ENCODE measurements around the gene PNN.

DNA sequence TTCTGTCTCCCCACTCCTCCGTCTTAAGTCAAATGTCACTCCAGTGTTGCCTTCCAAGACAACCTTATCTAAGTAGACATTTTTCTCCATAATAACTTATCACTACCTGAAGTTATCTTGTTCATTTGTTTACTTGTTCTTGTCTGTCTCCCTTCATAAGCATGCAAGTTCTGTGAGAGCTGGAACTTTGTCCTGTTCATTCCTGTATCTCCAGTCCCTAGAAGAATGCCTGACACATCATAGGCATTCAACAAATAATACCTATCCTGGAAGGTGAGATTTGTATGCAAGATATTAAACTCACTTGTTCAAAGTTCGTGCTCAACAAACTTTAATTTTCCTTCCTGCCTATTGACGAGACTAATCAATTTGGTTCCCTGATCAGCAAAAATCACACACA lies 53.0 kb downstream of the PNN start:
- TF ChIP-seq, protein P1, sequence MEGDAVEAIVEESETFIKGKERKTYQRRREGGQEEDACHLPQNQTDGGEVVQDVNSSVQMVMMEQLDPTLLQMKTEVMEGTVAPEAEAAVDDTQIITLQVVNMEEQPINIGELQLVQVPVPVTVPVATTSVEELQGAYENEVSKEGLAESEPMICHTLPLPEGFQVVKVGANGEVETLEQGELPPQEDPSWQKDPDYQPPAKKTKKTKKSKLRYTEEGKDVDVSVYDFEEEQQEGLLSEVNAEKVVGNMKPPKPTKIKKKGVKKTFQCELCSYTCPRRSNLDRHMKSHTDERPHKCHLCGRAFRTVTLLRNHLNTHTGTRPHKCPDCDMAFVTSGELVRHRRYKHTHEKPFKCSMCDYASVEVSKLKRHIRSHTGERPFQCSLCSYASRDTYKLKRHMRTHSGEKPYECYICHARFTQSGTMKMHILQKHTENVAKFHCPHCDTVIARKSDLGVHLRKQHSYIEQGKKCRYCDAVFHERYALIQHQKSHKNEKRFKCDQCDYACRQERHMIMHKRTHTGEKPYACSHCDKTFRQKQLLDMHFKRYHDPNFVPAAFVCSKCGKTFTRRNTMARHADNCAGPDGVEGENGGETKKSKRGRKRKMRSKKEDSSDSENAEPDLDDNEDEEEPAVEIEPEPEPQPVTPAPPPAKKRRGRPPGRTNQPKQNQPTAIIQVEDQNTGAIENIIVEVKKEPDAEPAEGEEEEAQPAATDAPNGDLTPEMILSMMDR (IDR thresholded peaks at IDR 0.05; ENCODE audit: poor library complexity, severe bottlenecking), result no peak
- no peak for TF ChIP-seq RAD21 (conservative IDR thresholded peaks at IDR 0.05)
- TF ChIP-seq EZH2 (IDR thresholded peaks at IDR 0.05; ENCODE audit: borderline replicate concordance, insufficient read depth, low read length, poor library complexity, severe bottlenecking), result no peak
- TF ChIP-seq TAF1 (IDR thresholded peaks at IDR 0.05; ENCODE audit: low read depth), result no peak
- TF ChIP-seq EP300 (conservative IDR thresholded peaks at IDR 0.05; ENCODE audit: poor library complexity, severe bottlenecking), result no peak
- TF ChIP-seq, protein P2, sequence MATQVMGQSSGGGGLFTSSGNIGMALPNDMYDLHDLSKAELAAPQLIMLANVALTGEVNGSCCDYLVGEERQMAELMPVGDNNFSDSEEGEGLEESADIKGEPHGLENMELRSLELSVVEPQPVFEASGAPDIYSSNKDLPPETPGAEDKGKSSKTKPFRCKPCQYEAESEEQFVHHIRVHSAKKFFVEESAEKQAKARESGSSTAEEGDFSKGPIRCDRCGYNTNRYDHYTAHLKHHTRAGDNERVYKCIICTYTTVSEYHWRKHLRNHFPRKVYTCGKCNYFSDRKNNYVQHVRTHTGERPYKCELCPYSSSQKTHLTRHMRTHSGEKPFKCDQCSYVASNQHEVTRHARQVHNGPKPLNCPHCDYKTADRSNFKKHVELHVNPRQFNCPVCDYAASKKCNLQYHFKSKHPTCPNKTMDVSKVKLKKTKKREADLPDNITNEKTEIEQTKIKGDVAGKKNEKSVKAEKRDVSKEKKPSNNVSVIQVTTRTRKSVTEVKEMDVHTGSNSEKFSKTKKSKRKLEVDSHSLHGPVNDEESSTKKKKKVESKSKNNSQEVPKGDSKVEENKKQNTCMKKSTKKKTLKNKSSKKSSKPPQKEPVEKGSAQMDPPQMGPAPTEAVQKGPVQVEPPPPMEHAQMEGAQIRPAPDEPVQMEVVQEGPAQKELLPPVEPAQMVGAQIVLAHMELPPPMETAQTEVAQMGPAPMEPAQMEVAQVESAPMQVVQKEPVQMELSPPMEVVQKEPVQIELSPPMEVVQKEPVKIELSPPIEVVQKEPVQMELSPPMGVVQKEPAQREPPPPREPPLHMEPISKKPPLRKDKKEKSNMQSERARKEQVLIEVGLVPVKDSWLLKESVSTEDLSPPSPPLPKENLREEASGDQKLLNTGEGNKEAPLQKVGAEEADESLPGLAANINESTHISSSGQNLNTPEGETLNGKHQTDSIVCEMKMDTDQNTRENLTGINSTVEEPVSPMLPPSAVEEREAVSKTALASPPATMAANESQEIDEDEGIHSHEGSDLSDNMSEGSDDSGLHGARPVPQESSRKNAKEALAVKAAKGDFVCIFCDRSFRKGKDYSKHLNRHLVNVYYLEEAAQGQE (IDR thresholded peaks at IDR 0.05; ENCODE audit: borderline replicate concordance), result no peak

Data from neural cell (in vitro differentiated cells).